ENCODE measurements around the gene N4BP2. TPM values are rescaled to one million over a fixed set of nuclear protein-coding genes. Genes with fewer than 3 reads are reported as not detected.

Gene N4BP2
- total and polyA plus RNA-seq, 7 experiments from 2014 or later, result 12.9 to 37.2 (median 19.4) TPM

Other genes with a start within 250 kb of the N4BP2 start
- gene PDS5A, start 78.9 kb upstream of the N4BP2 start, total RNA-seq, result 100 to 1,000 TPM in 2 of 5 experiments, 10 to 100 TPM in 3; 92.7 to 102 (median 98.5) TPM
- gene PDS5A, start 78.9 kb upstream of the N4BP2 start, polyA plus RNA-seq, result 10 to 100 TPM; 42.8 to 48.4 TPM
- 100 to 1,000 TPM; 160 to 370 (median 250) TPM for gene RHOH, start 140.2 kb downstream of the N4BP2 start, total RNA-seq
- gene RHOH, start 140.2 kb downstream of the N4BP2 start, polyA plus RNA-seq, result 100 to 1,000 TPM; 393 to 479 TPM